Keratinocyte (primary cell): ENCODE measurements around the gene SEC23A.

ENCODE experiments used
- CTCF ChIP-seq, 3 experiments: IDR thresholded peaks in 1 of 3; conservative IDR thresholded peaks in 1 of 3; optimal IDR thresholded peaks in 1 of 3; 2 replicates in 2 of 3; 3 replicates in 1 of 3; pipeline versions ENCODE3 to v1.5.1; 2011; ENCODE audit warnings: low read length in 3 of 3, mild to moderate bottlenecking in 3 of 3, moderate library complexity in 2 of 3, control low read depth in 1 of 3, inconsistent platforms in 1 of 3; ENCODE audit not compliant: insufficient read depth in 2 of 3; ENCODE audit errors: extremely low read depth in 1 of 3
- EZH2 ChIP-seq: IDR thresholded peaks from one replicate; pipeline ENCODE4 v1.6.1; 2012; ENCODE audit warnings: inconsistent platforms, mild to moderate bottlenecking, low read length, moderate library complexity

GRCh38 chr14:39083127-39083526 is 19.9 kb downstream of the SEC23A start:
- TF ChIP-seq CTCF (optimal IDR thresholded peaks at IDR 0.05 in 1 of 3, IDR thresholded peaks at IDR 0.05 in 1 of 3, conservative IDR thresholded peaks at IDR 0.05 in 1 of 3; ENCODE audit: extremely low read depth in 1 of 3, insufficient read depth in 2 of 3, low read length in 3 of 3) (no peak), EZH2 (no peak)
